ENCODE measurements around the gene TMEM132C. TPM values are rescaled to one million over a fixed set of nuclear protein-coding genes. Genes with fewer than 3 reads are reported as not detected.

TMEM132C gene
- total RNA-seq, 1 experiment from 2014 or later = not detected

DNA sequence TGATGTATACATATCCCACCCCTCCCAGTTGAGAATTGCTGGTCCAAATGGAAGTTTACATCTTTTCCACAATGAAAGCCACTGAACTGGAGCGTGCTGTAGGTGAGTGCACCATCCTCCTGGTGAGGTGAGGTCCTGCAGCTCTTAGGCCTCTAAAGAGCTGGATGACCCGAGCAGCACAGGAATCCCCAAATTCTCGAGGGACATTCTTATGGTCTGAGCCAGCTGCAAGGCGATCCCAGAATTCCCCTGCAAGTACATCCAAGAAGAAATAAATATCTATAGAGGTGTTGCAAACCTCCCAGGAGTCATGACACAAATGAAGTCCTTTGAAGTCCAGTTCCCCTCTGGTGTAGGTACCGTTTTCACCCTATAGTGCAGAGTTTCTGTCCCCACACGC lies 24.0 kb downstream of the TMEM132C start (continued):
- TF ChIP-seq ZNF671 (CRISPR knock-in tag; IDR thresholded peaks at IDR 0.05) (no peak), NFYB (CRISPR knock-in tag; conservative IDR thresholded peaks at IDR 0.05; ENCODE audit: low read depth) (no peak)

DNA sequence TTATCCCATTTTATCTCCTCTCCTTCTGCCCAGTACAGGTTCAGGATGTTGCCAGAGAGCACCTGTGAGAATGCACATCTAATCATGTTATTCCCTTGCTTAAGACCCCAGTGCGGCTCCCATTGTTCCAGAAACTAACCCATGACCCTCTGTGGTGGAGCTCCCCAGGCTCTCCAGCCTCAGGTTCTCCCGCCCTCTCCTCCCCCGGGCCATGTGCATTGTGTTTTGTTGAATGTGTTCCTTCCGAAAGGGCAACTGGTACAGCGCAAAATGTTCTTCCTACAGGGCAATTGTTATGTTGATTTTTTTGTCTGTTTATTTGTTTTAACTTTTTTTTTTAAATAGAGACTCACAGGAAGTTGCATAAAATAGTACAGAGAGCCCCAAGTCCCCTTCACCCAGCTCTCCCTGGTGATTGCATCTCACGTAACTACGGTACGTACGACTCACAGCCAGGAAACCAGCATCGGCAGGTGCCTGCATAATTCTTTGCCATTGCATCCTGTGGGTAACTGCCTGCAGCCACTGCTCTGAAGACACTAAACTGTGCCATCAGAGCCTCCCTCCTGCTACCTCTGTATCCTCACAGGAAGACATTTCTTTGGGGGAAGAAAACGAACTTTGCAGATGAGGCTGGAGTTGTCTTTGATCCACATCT lies 31.2 kb downstream of the TMEM132C start:
- TF ChIP-seq MYBL2 (CRISPR knock-in tag; IDR thresholded peaks at IDR 0.05) = no peak
- Mint-ChIP-seq H3K27ac (no peak overlapping the region), H3K36me3 (peaks cover 84% of the 10 kb centered on the region), H3K4me3 (no peak overlapping the region), H3K4me1 (no peaks in the 10 kb centered on the region), H3K27me3 (ENCODE audit: low read depth) (peaks cover 5% of the 10 kb centered on the region), H3K9me3 (peaks cover 93% of the 10 kb centered on the region)
- ATAC-seq (no peak), DNase-seq (ENCODE audit: low spot score) (no peak)
- CTCF ChIA-PET = no interaction called here
- POLR2A ChIA-PET = no interaction called here

DNA sequence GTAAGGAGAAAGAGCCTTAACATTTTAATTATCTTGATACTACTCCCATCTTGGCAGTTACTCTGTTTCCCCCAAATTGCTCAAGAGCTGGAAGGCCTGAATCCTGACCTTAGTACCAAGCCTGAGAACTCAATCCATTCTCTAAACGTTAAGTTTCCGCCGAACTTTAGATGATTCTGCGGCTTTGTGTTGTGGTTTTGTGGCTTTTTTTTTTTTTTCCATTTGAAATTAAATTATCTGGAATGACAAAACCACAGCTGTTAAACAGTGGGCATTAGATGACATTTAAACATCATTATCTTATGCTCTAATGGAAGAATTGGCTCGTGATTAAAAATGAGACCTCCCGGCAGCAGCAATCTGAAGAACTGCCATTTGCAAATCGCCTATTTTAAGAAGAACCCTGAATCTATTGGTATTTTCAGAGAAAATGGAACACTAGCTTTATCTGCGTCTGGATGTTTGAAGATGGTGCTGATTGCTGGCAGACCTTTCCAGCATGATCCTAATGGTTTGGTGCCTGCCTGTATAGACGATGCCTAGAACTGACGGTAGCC lies 38.4 kb downstream of the TMEM132C start:
- Mint-ChIP-seq H3K4me3 (no peak overlapping the region), H3K27me3 (ENCODE audit: low read depth) (peaks cover 9% of the 10 kb centered on the region), H3K9me3 (peaks cover 86% of the 10 kb centered on the region), H3K4me1 (no peaks in the 10 kb centered on the region), H3K27ac (no peak overlapping the region), H3K36me3 (peaks cover 83% of the 10 kb centered on the region)
- TF ChIP-seq, protein P1, sequence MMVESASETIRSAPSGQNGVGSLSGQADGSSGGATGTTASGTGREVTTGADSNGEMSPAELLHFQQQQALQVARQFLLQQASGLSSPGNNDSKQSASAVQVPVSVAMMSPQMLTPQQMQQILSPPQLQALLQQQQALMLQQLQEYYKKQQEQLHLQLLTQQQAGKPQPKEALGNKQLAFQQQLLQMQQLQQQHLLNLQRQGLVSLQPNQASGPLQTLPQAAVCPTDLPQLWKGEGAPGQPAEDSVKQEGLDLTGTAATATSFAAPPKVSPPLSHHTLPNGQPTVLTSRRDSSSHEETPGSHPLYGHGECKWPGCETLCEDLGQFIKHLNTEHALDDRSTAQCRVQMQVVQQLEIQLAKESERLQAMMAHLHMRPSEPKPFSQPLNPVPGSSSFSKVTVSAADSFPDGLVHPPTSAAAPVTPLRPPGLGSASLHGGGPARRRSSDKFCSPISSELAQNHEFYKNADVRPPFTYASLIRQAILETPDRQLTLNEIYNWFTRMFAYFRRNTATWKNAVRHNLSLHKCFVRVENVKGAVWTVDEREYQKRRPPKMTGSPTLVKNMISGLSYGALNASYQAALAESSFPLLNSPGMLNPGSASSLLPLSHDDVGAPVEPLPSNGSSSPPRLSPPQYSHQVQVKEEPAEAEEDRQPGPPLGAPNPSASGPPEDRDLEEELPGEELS (CRISPR knock-in tag; IDR thresholded peaks at IDR 0.05) = no peak
- TF ChIP-seq, protein P2, sequence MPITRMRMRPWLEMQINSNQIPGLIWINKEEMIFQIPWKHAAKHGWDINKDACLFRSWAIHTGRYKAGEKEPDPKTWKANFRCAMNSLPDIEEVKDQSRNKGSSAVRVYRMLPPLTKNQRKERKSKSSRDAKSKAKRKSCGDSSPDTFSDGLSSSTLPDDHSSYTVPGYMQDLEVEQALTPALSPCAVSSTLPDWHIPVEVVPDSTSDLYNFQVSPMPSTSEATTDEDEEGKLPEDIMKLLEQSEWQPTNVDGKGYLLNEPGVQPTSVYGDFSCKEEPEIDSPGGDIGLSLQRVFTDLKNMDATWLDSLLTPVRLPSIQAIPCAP (CRISPR knock-in tag; IDR thresholded peaks at IDR 0.05) = no peak
- TF ChIP-seq, protein P3, sequence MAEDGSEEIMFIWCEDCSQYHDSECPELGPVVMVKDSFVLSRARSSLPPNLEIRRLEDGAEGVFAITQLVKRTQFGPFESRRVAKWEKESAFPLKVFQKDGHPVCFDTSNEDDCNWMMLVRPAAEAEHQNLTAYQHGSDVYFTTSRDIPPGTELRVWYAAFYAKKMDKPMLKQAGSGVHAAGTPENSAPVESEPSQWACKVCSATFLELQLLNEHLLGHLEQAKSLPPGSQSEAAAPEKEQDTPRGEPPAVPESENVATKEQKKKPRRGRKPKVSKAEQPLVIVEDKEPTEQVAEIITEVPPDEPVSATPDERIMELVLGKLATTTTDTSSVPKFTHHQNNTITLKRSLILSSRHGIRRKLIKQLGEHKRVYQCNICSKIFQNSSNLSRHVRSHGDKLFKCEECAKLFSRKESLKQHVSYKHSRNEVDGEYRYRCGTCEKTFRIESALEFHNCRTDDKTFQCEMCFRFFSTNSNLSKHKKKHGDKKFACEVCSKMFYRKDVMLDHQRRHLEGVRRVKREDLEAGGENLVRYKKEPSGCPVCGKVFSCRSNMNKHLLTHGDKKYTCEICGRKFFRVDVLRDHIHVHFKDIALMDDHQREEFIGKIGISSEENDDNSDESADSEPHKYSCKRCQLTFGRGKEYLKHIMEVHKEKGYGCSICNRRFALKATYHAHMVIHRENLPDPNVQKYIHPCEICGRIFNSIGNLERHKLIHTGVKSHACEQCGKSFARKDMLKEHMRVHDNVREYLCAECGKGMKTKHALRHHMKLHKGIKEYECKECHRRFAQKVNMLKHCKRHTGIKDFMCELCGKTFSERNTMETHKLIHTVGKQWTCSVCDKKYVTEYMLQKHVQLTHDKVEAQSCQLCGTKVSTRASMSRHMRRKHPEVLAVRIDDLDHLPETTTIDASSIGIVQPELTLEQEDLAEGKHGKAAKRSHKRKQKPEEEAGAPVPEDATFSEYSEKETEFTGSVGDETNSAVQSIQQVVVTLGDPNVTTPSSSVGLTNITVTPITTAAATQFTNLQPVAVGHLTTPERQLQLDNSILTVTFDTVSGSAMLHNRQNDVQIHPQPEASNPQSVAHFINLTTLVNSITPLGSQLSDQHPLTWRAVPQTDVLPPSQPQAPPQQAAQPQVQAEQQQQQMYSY (CRISPR knock-in tag; IDR thresholded peaks at IDR 0.05) = no peak
- TF ChIP-seq, protein P4, sequence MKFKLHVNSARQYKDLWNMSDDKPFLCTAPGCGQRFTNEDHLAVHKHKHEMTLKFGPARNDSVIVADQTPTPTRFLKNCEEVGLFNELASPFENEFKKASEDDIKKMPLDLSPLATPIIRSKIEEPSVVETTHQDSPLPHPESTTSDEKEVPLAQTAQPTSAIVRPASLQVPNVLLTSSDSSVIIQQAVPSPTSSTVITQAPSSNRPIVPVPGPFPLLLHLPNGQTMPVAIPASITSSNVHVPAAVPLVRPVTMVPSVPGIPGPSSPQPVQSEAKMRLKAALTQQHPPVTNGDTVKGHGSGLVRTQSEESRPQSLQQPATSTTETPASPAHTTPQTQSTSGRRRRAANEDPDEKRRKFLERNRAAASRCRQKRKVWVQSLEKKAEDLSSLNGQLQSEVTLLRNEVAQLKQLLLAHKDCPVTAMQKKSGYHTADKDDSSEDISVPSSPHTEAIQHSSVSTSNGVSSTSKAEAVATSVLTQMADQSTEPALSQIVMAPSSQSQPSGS (CRISPR knock-in tag; IDR thresholded peaks at IDR 0.05; ENCODE audit: borderline replicate concordance, low read depth) = no peak
- TF ChIP-seq, protein P5, sequence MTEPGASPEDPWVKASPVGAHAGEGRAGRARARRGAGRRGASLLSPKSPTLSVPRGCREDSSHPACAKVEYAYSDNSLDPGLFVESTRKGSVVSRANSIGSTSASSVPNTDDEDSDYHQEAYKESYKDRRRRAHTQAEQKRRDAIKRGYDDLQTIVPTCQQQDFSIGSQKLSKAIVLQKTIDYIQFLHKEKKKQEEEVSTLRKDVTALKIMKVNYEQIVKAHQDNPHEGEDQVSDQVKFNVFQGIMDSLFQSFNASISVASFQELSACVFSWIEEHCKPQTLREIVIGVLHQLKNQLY (CRISPR knock-in tag; IDR thresholded peaks at IDR 0.05) = no peak
- no peak for TF ChIP-seq GRHL2 (CRISPR knock-in tag; IDR thresholded peaks at IDR 0.05; ENCODE audit: insufficient replicate concordance, severe bottlenecking)
- no peak for TF ChIP-seq NR2C2 (CRISPR knock-in tag; IDR thresholded peaks at IDR 0.05)
- no peak for TF ChIP-seq GTF2I (CRISPR knock-in tag; conservative IDR thresholded peaks at IDR 0.05)
- TF ChIP-seq, protein P6, sequence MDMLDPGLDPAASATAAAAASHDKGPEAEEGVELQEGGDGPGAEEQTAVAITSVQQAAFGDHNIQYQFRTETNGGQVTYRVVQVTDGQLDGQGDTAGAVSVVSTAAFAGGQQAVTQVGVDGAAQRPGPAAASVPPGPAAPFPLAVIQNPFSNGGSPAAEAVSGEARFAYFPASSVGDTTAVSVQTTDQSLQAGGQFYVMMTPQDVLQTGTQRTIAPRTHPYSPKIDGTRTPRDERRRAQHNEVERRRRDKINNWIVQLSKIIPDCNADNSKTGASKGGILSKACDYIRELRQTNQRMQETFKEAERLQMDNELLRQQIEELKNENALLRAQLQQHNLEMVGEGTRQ (CRISPR knock-in tag; IDR thresholded peaks at IDR 0.05) = no peak
- TF ChIP-seq ZNF317 (CRISPR knock-in tag; IDR thresholded peaks at IDR 0.05; ENCODE audit: borderline replicate concordance, low read depth) = no peak
- TF ChIP-seq ZNF232 (CRISPR knock-in tag; IDR thresholded peaks at IDR 0.05) = no peak
- TF ChIP-seq SMAD4 (CRISPR knock-in tag; IDR thresholded peaks at IDR 0.05) = no peak
- TF ChIP-seq, protein P7, sequence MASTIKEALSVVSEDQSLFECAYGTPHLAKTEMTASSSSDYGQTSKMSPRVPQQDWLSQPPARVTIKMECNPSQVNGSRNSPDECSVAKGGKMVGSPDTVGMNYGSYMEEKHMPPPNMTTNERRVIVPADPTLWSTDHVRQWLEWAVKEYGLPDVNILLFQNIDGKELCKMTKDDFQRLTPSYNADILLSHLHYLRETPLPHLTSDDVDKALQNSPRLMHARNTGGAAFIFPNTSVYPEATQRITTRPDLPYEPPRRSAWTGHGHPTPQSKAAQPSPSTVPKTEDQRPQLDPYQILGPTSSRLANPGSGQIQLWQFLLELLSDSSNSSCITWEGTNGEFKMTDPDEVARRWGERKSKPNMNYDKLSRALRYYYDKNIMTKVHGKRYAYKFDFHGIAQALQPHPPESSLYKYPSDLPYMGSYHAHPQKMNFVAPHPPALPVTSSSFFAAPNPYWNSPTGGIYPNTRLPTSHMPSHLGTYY (CRISPR knock-in tag; IDR thresholded peaks at IDR 0.05) = no peak
- ATAC-seq (no peak), DNase-seq (ENCODE audit: low spot score) (no peak)
- CTCF ChIA-PET = no interaction called here
- POLR2A ChIA-PET = no interaction called here

Data from WTC11 (cell line).